SJSA1 (cell line): ENCODE measurements around the gene RBX1. TPM values are rescaled to one million over a fixed set of nuclear protein-coding genes. Genes with fewer than 3 reads are reported as not detected.

Experiments used
- DNase-seq, 2 experiments: peaks; one replicate each; pipeline ENCODE4 v3.0.0-alpha.2; 2015 to 2020; ENCODE audit warnings: low spot score in 2 of 2, low read depth in 1 of 2
- H3K27ac ChIP-seq: fragments of 250-450 bp; sonication (Bioruptor Pico); 2 replicates; pipeline ENCODE4 v1.5.1; 2020; ENCODE audit warnings: mild to moderate bottlenecking, moderate library complexity
- H3K27me3 ChIP-seq: fragments of 250-450 bp; sonication (Bioruptor Pico); replicated peaks from 2 replicates; pipeline ENCODE4 v1.5.1; 2020; ENCODE audit warnings: mild to moderate bottlenecking, moderate library complexity
- H3K36me3 ChIP-seq: fragments of 250-450 bp; sonication (Bioruptor Pico); 2 replicates; pipeline ENCODE4 v1.5.1; 2020; ENCODE audit warnings: mild to moderate bottlenecking
- H3K4me1 ChIP-seq: fragments of 250-450 bp; sonication (Bioruptor Pico); replicated peaks from 2 replicates; pipeline ENCODE4 v1.6.1; 2021; ENCODE audit warnings: mild to moderate bottlenecking
- H3K4me3 ChIP-seq: fragments of 250-450 bp; sonication (Bioruptor Pico); 2 replicates; pipeline ENCODE4 v1.5.1; 2020; ENCODE audit warnings: mild to moderate bottlenecking
- H3K9me3 ChIP-seq: fragments of 250-450 bp; sonication (Bioruptor Pico); replicated peaks from 2 replicates; pipeline ENCODE4 v1.5.1; 2020; ENCODE audit warnings: mild to moderate bottlenecking
- total RNA-seq: library from RNA; depleted of rRNA; stranded (reverse); fragments of >200 nt; shearing (Covaris generic); gene quantifications from 2 replicates; pipeline ENCODE4 v1.2.3, GENCODE V29; 2014; rRNA removed

RBX1 gene
- total RNA-seq, 1 experiment from 2014 or later = 105 TPM

DNA sequence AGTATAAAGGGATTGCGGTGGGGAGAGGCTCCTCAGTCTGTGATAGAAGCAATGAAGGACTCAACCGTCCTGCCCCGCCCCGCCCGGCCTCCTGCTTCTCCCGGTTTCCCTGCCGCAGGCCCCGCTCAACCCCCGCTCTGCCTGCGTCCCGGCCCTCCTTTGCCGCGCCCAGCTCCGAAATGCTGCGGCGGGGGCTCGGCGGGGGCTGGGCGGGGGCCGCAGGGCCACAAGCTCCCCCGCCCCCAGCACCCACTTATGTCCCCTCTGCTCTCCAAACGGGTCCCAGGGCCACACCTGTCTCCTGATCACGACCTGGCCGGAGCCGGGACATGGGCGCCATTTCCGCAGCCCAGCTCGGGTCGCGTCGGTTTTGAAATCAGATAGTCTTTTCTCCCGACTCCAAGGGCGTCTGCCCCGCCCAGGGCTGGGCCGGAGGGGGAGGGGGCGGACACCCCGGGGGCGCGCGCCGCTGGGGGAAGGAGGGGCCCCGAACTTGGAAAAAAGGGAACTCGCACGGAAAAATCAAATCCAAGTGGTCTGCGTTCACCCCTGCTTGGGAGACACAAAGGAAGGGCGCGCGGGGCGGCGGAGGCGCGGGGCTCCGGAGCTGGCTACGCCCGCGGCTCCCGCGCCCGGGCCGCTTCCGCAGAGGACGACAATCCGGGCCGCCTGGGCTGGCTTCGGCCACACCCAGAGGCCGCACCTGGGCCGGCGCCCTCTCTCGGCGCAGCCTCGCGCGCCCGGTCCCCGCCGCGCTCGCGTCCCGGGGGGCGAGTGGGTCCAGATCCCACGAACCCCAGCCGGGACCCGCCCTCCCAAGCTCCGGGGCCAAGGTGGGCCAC lies 70.7 kb downstream of the RBX1 start:
- no peaks in the 10 kb centered on the region; the same call in 1 of the 2 replicates for H3K9me3 ChIP-seq
- H3K27me3 ChIP-seq = no peaks in the 10 kb centered on the region
- peak overlapping the region; percentile 70 for H3K4me3 ChIP-seq
- H3K36me3 ChIP-seq = no peaks in the 10 kb centered on the region
- H3K27ac ChIP-seq = peak overlapping the region; percentile 95
- peaks cover 21% of the 10 kb centered on the region for H3K4me1 ChIP-seq
- peak; percentile 70 to 78 for DNase-seq

DNA sequence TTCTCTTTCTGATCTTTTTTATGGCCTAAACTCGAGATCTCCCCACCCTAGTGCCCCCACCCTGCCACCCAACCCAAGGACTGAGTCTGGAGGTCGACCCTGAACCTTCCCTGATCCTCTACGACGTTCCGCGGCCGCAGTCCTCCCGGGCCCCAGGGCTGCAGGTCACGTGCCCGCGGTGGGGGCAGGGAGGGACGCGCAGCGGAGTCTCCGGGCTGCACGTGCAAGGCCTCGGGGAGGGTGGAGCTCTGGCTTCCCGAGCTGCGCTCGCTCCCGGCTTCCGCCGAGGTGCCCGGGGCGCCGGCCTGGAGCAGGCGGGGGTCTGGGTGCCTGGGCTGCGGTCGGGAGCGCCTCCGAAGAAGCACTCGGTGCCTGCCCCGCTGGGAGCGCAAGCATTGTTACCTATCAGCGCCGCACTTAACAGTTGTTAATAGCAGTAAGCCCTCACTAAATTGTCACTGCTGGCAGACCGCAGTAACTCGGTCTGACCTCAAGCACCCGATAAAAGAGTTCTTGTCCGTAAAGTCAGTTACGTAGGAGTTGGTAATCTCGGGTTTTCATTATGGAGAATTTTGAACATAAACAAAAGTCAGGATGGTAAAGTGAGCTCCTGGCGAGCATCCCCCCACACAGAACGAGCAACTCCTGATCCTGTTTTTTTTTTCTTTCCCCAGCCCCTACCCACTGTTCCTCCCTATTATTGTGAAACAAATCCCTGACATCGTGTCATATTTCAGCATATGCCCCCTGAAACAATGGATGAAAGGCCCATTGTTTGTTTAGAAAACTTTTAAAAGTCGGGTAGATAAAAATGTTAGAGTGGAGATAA lies 71.5 kb downstream of the RBX1 start:
- Histone ChIP-seq H3K4me3 (peak overlapping the region; percentile 70), H3K36me3 (no peaks in the 10 kb centered on the region), H3K9me3 (no peaks in the 10 kb centered on the region; the same call in 1 of the 2 replicates), H3K27ac (peak overlapping the region; percentile 95), H3K27me3 (no peaks in the 10 kb centered on the region), H3K4me1 (peaks cover 21% of the 10 kb centered on the region)
- peak; percentile 87 to 90 for DNase-seq

Other genes with a start within 250 kb of the RBX1 start
- 38.8 and 40.2 TPM in 2 replicates for gene SLC25A17, start 132.0 kb upstream of the RBX1 start, total RNA-seq
- gene ST13, start 94.7 kb upstream of the RBX1 start, total RNA-seq = 190 and 334 TPM in 2 replicates
- 9.7 and 14.9 TPM in 2 replicates for gene XPNPEP3, start 94.2 kb upstream of the RBX1 start, total RNA-seq
- not detected in 2 replicates for gene DNAJB7, start 89.3 kb upstream of the RBX1 start, total RNA-seq
- gene EP300, start 141.2 kb downstream of the RBX1 start, total RNA-seq = 17.2 and 24.5 TPM in 2 replicates